Thymus (tissue), 11 donors: ENCODE data around the gene KRT76. TPM values are rescaled to one million over a fixed set of nuclear protein-coding genes. Genes with fewer than 3 reads are reported as not detected.

Experiments used
- DNase-seq, 9 donors: peaks; one replicate each; pipeline ENCODE4 v3.0.0-alpha.2; 2013; ENCODE audit warnings: low spot score in 9 of 9, low read depth in 6 of 9, missing footprints in 1 of 9
- H3K27ac ChIP-seq, 2 donors: one replicate each; pipeline ENCODE4 v1.5.1; 2013; ENCODE audit warnings: control low read depth in 1 of 2, low read depth in 1 of 2, low read length in 1 of 2, mild to moderate bottlenecking in 1 of 2, moderate library complexity in 1 of 2
- H3K27me3 ChIP-seq, 2 donors: one replicate each; pipeline ENCODE4 v1.5.1; 2013; ENCODE audit warnings: low read length in 1 of 2; ENCODE audit not compliant: control insufficient read depth in 2 of 2, insufficient read depth in 1 of 2
- H3K36me3 ChIP-seq, 2 donors: one replicate each; pipeline ENCODE4 v1.5.1; 2013; ENCODE audit warnings: low read length in 1 of 2, mild to moderate bottlenecking in 1 of 2, moderate library complexity in 1 of 2; ENCODE audit not compliant: control insufficient read depth in 2 of 2, insufficient read depth in 2 of 2
- H3K4me1 ChIP-seq, 2 donors: one replicate each; pipeline ENCODE4 v1.5.1; 2013; ENCODE audit warnings: low read length in 2 of 2; ENCODE audit not compliant: control insufficient read depth in 2 of 2, insufficient read depth in 2 of 2
- H3K4me3 ChIP-seq, 2 donors: one replicate each; pipeline ENCODE4 v1.5.1; 2013; ENCODE audit warnings: low read length in 2 of 2, control low read depth in 1 of 2, mild to moderate bottlenecking in 1 of 2
- H3K9me3 ChIP-seq, 2 donors: one replicate each; pipeline ENCODE4 v1.5.1; 2013; ENCODE audit warnings: low read length in 1 of 2, mild to moderate bottlenecking in 1 of 2; ENCODE audit not compliant: control insufficient read depth in 2 of 2, insufficient read depth in 1 of 2
- WGBS: extraction: QIAGEN DNeasy Blood & Tissue Kit; methylation state at CpG from one replicate; pipeline ENCODE4 v1.1.7; 2013; 5-methylcytosine and 5-hydroxymethylcytosine counted together
- polyA plus RNA-seq: library from polyadenylated mRNA; stranded (reverse); fragments of 200-250 nt; gene quantifications from one replicate; pipeline ENCODE4 v1.2.3, GENCODE V29; 2013
- total RNA-seq: library from RNA; stranded (reverse); fragments of 120-200 nt; gene quantifications from one replicate; pipeline ENCODE4 v1.2.4, GENCODE V29; 2013
- donor health status: healthy.

Gene KRT76
- total and polyA plus RNA-seq, 2 donors = 0.14 to 0.91 TPM

DNA sequence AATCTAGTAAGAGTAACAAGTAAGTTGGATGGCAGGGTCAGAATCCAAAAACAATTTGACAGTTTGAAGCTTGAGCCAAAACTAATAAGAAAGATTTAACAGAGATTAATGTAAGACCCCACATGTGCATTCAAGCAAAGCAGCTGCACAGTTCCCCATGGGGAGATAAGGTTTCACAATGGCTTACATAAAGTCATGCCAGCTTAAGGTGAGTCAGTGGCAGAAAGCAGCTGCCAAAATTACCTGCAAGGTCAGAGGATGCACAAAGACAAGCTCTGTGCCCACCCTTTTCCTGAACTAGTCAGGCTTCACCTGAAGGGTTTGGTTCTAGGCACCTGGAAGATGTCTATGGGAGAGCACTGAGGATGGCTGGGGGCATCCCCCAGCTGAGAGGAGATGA is 37.2 kb downstream of the KRT76 start:
- DNase-seq = no peak
- Histone ChIP-seq H3K27me3 (peaks cover 0 to 2% of the 10 kb centered on the region in 2 donors), H3K36me3 (no peaks in the 10 kb centered on the region)

GRCh38 chr12:52735816-52736632 is 41.1 kb downstream of the KRT76 start:
- no peak for DNase-seq
- Histone ChIP-seq H3K4me1 (no peaks in the 10 kb centered on the region), H3K4me3 (no peak overlapping the region), H3K36me3 (no peaks in the 10 kb centered on the region), H3K9me3 (no peaks in the 10 kb centered on the region), H3K27me3 (no peaks in the 10 kb centered on the region), H3K27ac (no peak overlapping the region)
- 86% methylated on average over 5 of the region's 5 CpGs for WGBS

More for the DNA sequence above, 37.2 kb downstream of the KRT76 start:
- Histone ChIP-seq H3K27ac (no peak overlapping the region), H3K4me3 (no peak overlapping the region), H3K9me3 (no peaks in the 10 kb centered on the region), H3K4me1 (no peaks in the 10 kb centered on the region)

DNA sequence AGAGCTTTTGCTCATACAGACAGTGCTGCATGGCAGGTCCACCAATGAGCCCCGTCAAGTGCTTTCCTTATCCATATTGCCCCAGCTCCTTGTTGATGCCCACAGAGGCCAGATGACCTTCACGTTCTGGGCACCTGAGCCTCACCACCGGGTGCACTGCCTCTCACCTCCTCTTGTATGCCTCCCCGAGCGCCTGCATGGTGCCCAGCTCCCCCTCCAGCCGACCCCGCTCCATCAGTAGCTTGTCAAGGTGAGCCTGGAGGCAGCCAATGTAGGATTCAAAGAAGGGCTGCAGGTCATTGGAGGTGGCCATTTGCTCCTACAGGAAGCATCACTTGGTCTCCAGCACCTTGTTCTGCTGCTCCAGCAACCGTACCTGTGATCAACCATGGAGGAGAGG is 42.0 kb downstream of the KRT76 start:
- H3K9me3 ChIP-seq = no peaks in the 10 kb centered on the region
- H3K27ac ChIP-seq = no peak overlapping the region
- H3K4me1 ChIP-seq = no peaks in the 10 kb centered on the region
- H3K36me3 ChIP-seq = no peaks in the 10 kb centered on the region
- H3K4me3 ChIP-seq = no peak overlapping the region
- 85% methylated on average over 8 of the region's 8 CpGs for WGBS
- no peaks in the 10 kb centered on the region for H3K27me3 ChIP-seq
- no peak for DNase-seq

DNA sequence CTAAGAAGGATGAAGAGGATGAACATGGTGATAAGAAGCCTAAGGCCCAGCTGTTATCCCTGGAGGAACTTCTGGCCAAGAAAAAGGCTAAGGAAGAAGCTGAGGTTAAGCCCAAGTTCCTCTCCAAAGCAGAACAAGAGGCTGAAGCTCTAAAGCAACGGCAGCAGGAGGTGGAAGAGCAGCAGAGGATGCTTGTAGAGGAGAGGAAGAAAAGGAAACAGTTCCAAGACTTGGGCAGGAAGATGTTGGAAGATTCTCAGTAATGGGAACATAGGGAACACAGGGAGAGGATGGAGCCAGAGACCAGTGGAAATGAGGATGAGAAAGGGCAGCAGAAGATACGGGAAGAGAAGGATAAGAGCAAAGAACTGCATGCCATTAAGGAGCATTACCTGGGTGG is 46.4 kb downstream of the KRT76 start:
- WGBS = 83% methylated on average over 2 of the region's 2 CpGs
- Histone ChIP-seq H3K36me3 (no peaks in the 10 kb centered on the region), H3K27me3 (no peaks in the 10 kb centered on the region), H3K4me1 (no peaks in the 10 kb centered on the region), H3K27ac (no peak overlapping the region), H3K4me3 (no peak overlapping the region), H3K9me3 (no peaks in the 10 kb centered on the region)
- no peak for DNase-seq

GRCh38 chr12:52730383-52730782 is 46.8 kb downstream of the KRT76 start:
- Histone ChIP-seq H3K36me3 (no peaks in the 10 kb centered on the region), H3K27me3 (no peaks in the 10 kb centered on the region), H3K9me3 (no peaks in the 10 kb centered on the region), H3K4me1 (no peaks in the 10 kb centered on the region), H3K4me3 (no peak overlapping the region), H3K27ac (no peak overlapping the region)
- 93% methylated on average over 13 of the region's 13 CpGs for WGBS
- no peak for DNase-seq

GRCh38 chr12:52729147-52729546 is 48.0 kb downstream of the KRT76 start:
- WGBS = 94% methylated on average over 10 of the region's 10 CpGs
- no peaks in the 10 kb centered on the region for H3K9me3 ChIP-seq
- H3K4me3 ChIP-seq = no peak overlapping the region
- H3K36me3 ChIP-seq = no peaks in the 10 kb centered on the region
- DNase-seq = no peak
- no peaks in the 10 kb centered on the region for H3K4me1 ChIP-seq
- no peaks in the 10 kb centered on the region for H3K27me3 ChIP-seq
- no peak overlapping the region for H3K27ac ChIP-seq

GRCh38 chr12:52728374-52728773 is 48.8 kb downstream of the KRT76 start:
- Histone ChIP-seq H3K4me1 (no peaks in the 10 kb centered on the region), H3K36me3 (no peaks in the 10 kb centered on the region), H3K4me3 (no peak overlapping the region), H3K9me3 (no peaks in the 10 kb centered on the region), H3K27me3 (no peaks in the 10 kb centered on the region), H3K27ac (no peak overlapping the region)
- 94% methylated on average over 2 of the region's 2 CpGs for WGBS
- no peak for DNase-seq

DNA sequence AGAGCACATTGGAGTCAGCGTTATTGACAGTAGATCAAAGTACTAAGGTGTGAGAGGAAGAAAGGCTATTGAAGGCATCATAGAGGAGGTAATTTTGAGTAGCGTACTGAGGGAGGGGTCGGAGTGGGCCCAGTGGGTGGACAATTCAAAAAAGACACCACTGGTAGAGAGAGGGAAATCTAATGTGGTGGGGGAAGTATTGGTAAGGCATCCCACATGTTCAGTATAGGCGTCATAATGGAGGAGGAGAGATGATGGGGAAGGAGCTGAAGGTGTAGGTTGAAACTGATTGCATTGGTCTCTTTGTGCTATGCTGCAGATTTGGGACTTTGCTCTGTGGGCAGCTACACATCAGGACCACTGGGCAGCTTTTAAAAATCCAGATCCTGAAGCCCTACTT is 50.1 kb downstream of the KRT76 start:
- Histone ChIP-seq H3K4me3 (no peak overlapping the region), H3K36me3 (no peaks in the 10 kb centered on the region), H3K27me3 (no peaks in the 10 kb centered on the region), H3K9me3 (no peaks in the 10 kb centered on the region), H3K27ac (no peak overlapping the region), H3K4me1 (no peaks in the 10 kb centered on the region)
- WGBS = 92% methylated on average over 4 of the region's 4 CpGs
- no peak for DNase-seq

DNA sequence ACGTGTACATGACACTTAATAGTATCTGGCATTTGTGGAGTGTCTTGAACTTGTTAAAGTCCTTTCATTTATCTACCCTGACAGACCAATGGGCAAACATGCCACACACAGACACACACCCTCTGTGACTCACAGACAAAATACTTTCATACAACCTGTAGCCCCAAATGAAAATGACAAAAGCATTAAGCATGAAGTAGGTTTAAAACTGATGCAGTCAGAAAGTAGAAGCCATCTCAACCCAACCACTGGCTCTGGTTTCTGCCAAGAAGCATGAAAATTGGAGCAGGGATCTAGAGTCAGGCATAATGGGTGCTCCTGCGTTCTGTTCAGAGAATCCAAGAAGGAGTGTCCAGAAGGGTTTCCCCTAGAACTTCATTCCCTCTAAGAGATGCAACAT is 50.7 kb downstream of the KRT76 start:
- no peaks in the 10 kb centered on the region for H3K4me1 ChIP-seq
- no peak overlapping the region for H3K4me3 ChIP-seq
- no peaks in the 10 kb centered on the region for H3K27me3 ChIP-seq
- 77% methylated on average over 2 of the region's 2 CpGs for WGBS
- H3K36me3 ChIP-seq = no peaks in the 10 kb centered on the region
- no peak overlapping the region for H3K27ac ChIP-seq
- no peak for DNase-seq
- no peaks in the 10 kb centered on the region for H3K9me3 ChIP-seq
